Keratinocyte (primary cell): ENCODE data around the gene MEF2B. TPM values are rescaled to one million over a fixed set of nuclear protein-coding genes. Genes with fewer than 3 reads are reported as not detected.

Source experiments
- DNase-seq: peaks from one replicate; pipeline ENCODE4 v3.0.0-alpha.2; 2011; ENCODE audit warnings: low read depth, missing footprints, low spot score
- FAIRE-seq: peaks from 2 replicates; lab custom pipeline; 2011; peaks lifted over from hg19 to GRCh38; lab: Jason Lieb, UNC
- H2AFZ ChIP-seq: 2 replicates; pipeline ENCODE4 v1.6.0; 2012; ENCODE audit warnings: low read length, control low read depth, inconsistent platforms; ENCODE audit not compliant: control insufficient read depth
- H3K27ac ChIP-seq: 2 replicates; pipeline ENCODE4 v1.5.1; 2011; ENCODE audit warnings: low read length; ENCODE audit not compliant: control insufficient read depth, insufficient read depth
- H3K27me3 ChIP-seq: 3 replicates; pipeline ENCODE4 v1.6.0; 2011; ENCODE audit warnings: low read length; ENCODE audit not compliant: control insufficient read depth, insufficient read depth; ENCODE audit errors: extremely low read depth
- H3K36me3 ChIP-seq, 2 experiments: 2 replicates in 1 of 2; 3 replicates in 1 of 2; pipeline ENCODE4 v1.5.1; 2011; ENCODE audit warnings: low read length in 2 of 2, mild to moderate bottlenecking in 1 of 2; ENCODE audit not compliant: control insufficient read depth in 2 of 2, insufficient read depth in 2 of 2; ENCODE audit errors: extremely low read depth in 1 of 2
- H3K4me1 ChIP-seq: 3 replicates; pipeline ENCODE4 v1.5.1; 2011; ENCODE audit warnings: low read length; ENCODE audit not compliant: control insufficient read depth, insufficient read depth; ENCODE audit errors: extremely low read depth
- H3K4me2 ChIP-seq: 3 replicates; pipeline ENCODE4 v1.6.0; 2011; ENCODE audit warnings: low read depth, low read length; ENCODE audit not compliant: control insufficient read depth, insufficient read depth; ENCODE audit errors: extremely low read depth
- H3K4me3 ChIP-seq, 3 experiments: fragments of 200-600 bp in 1 of 3; sonication (generic) in 1 of 3; 2 replicates in 2 of 3; 3 replicates in 1 of 3; pipeline ENCODE4 v1.5.1; 2011 to 2016; ENCODE audit warnings: low read length in 3 of 3, mild to moderate bottlenecking in 3 of 3, control low read depth in 2 of 3, inconsistent platforms in 1 of 3, low read depth in 1 of 3, mixed read lengths in 1 of 3, mixed run types in 1 of 3, moderate library complexity in 1 of 3; ENCODE audit not compliant: control insufficient read depth in 2 of 3, insufficient read depth in 2 of 3; ENCODE audit errors: extremely low read depth in 1 of 3
- H3K79me2 ChIP-seq: 2 replicates; pipeline ENCODE4 v1.6.0; 2012; ENCODE audit warnings: low read length; ENCODE audit not compliant: control insufficient read depth, insufficient read depth
- H3K9ac ChIP-seq: 3 replicates; pipeline ENCODE4 v1.6.0; 2011; ENCODE audit warnings: low read length; ENCODE audit not compliant: control insufficient read depth, insufficient read depth; ENCODE audit errors: extremely low read depth
- H3K9me1 ChIP-seq: 3 replicates; pipeline ENCODE4 v1.6.0; 2011; ENCODE audit warnings: low read length; ENCODE audit not compliant: control insufficient read depth, insufficient read depth; ENCODE audit errors: extremely low read depth
- H3K9me3 ChIP-seq: 2 replicates; pipeline ENCODE4 v1.5.1; 2012; ENCODE audit warnings: low read depth, low read length; ENCODE audit not compliant: control insufficient read depth
- H4K20me1 ChIP-seq: 3 replicates; pipeline ENCODE4 v1.6.0; 2011; ENCODE audit warnings: low read length; ENCODE audit not compliant: control insufficient read depth, insufficient read depth; ENCODE audit errors: extremely low read depth
- CTCF ChIP-seq, 3 experiments: IDR thresholded peaks in 1 of 3; conservative IDR thresholded peaks in 1 of 3; optimal IDR thresholded peaks in 1 of 3; 2 replicates in 2 of 3; 3 replicates in 1 of 3; pipeline versions ENCODE3 to v1.5.1; 2011; ENCODE audit warnings: low read length in 3 of 3, mild to moderate bottlenecking in 3 of 3, moderate library complexity in 2 of 3, control low read depth in 1 of 3, inconsistent platforms in 1 of 3; ENCODE audit not compliant: insufficient read depth in 2 of 3; ENCODE audit errors: extremely low read depth in 1 of 3
- EZH2 ChIP-seq: IDR thresholded peaks from one replicate; pipeline ENCODE4 v1.6.1; 2012; ENCODE audit warnings: inconsistent platforms, mild to moderate bottlenecking, low read length, moderate library complexity
- dilution Hi-C: fragments of 300-500 bp; cut with MboI; formaldehyde crosslinking; loops from one replicate; pipeline ENCODE4 v1.7.0; 2020; ENCODE audit warnings: low sequenced_read_pairs; ENCODE audit not compliant: extremely low pct_ligation_motif_present
- polyA plus RNA-seq, 5 experiments: library from polyadenylated mRNA; depleted of rRNA in 3 of 5; stranded (reverse) in 3 of 5; stranded (forward) in 1 of 5; unstranded in 1 of 5; fragments of >200 nt; gene quantifications; 1 replicate in 1 of 5; 2 replicates in 3 of 5; 3 replicates in 1 of 5; pipeline versions ENCODE4 v1.2.1 to v1.2.3, GENCODE V29; 2011 to 2012; ENCODE audit warnings: missing spikeins in 2 of 5, low read depth in 1 of 5, low replicate concordance in 1 of 5

MEF2B gene
- polyA plus RNA-seq, 1 donor (not counting 4 experiments of a cell fraction or from before 2014, with no cell fraction given): 0.05 TPM

GRCh38 chr19:19169236-19170052 lies 619 bp downstream of the MEF2B start:
- FAIRE-seq: no peak
- no peak overlapping the region for H2AFZ ChIP-seq
- DNase-seq: no peak

GRCh38 chr19:19167612-19168011 lies 2.5 kb downstream of the MEF2B start:
- dilution Hi-C loops: no loop called here
- TF ChIP-seq CTCF (optimal IDR thresholded peaks at IDR 0.05 in 1 of 3, IDR thresholded peaks at IDR 0.05 in 1 of 3, conservative IDR thresholded peaks at IDR 0.05 in 1 of 3; ENCODE audit: extremely low read depth in 1 of 3, insufficient read depth in 2 of 3, low read length in 3 of 3): no peak
- TF ChIP-seq EZH2: no peak
- no peak overlapping the region for H3K4me2 ChIP-seq
- no peak overlapping the region for H2AFZ ChIP-seq
- H3K9me3 ChIP-seq: no peaks in the 10 kb centered on the region
- no peaks in the 10 kb centered on the region for H3K9me1 ChIP-seq
- no peaks in the 10 kb centered on the region for H3K27me3 ChIP-seq
- no peak overlapping the region for H3K27ac ChIP-seq
- no peaks in the 10 kb centered on the region for H3K79me2 ChIP-seq
- FAIRE-seq: no peak
- no peak overlapping the region for H3K9ac ChIP-seq
- H4K20me1 ChIP-seq: peaks cover 5% of the 10 kb centered on the region
- no peak for DNase-seq
- no peaks in the 10 kb centered on the region for H3K4me1 ChIP-seq
- H3K36me3 ChIP-seq: no peaks in the 10 kb centered on the region
- no peak overlapping the region for H3K4me3 ChIP-seq

More at GRCh38 chr19:19169236-19170052, 619 bp downstream of the MEF2B start:
- H3K9me3 ChIP-seq: no peaks in the 10 kb centered on the region
- no peaks in the 10 kb centered on the region for H3K9me1 ChIP-seq
- no peaks in the 10 kb centered on the region for H3K27me3 ChIP-seq
- H3K36me3 ChIP-seq: no peaks in the 10 kb centered on the region
- peaks cover 5% of the 10 kb centered on the region for H4K20me1 ChIP-seq
- no peak overlapping the region for H3K27ac ChIP-seq
- H3K4me1 ChIP-seq: no peaks in the 10 kb centered on the region
- TF ChIP-seq CTCF (optimal IDR thresholded peaks at IDR 0.05 in 1 of 3, IDR thresholded peaks at IDR 0.05 in 1 of 3, conservative IDR thresholded peaks at IDR 0.05 in 1 of 3; ENCODE audit: extremely low read depth in 1 of 3, insufficient read depth in 2 of 3, low read length in 3 of 3) (no peak), EZH2 (no peak)
- peak overlapping the region; percentile 62 for H3K4me2 ChIP-seq
- H3K79me2 ChIP-seq: no peaks in the 10 kb centered on the region
- dilution Hi-C loops: no loop called here
- H3K4me3 ChIP-seq: no peak overlapping the region
- H3K9ac ChIP-seq: no peak overlapping the region
